GM21390 (cell line): ENCODE results near the gene TMEM120B.
A peak's percentile ranks its signal among the peaks of the same experiment; 100 is the strongest.
"Not testable (repeated sequence)": the region's sequence is repeated elsewhere in the genome, so short reads cannot be mapped to it uniquely, and the experiment has no call there.

ENCODE experiments used
- ATAC-seq: cut with Tn5 transposase; IDR thresholded peaks from one replicate; pipeline ENCODE4 v1.9.1; 2021; ENCODE audit not compliant: unreplicated experiment

TMEM120B gene

GRCh38 chr12:121709064-121709424 is 3.5 kb upstream of the TMEM120B start:
- ATAC-seq: not testable (repeated sequence)

- ATAC-seq: no peak
Observed at GRCh38 chr12:121709478-121709961, 3.0 kb upstream of the TMEM120B start.

- no peak for ATAC-seq
Observed at GRCh38 chr12:121711361-121712189, 977 bp upstream of the TMEM120B start.

GRCh38 chr12:121712190-121712460 is 427 bp upstream of the TMEM120B start:
- ATAC-seq: peak; percentile 39

- peak; percentile 2 for ATAC-seq
Observed at GRCh38 chr12:121713257-121713777, 765 bp downstream of the TMEM120B start.

GRCh38 chr12:121713793-121714192 is 1.2 kb downstream of the TMEM120B start:
- ATAC-seq: no peak

- ATAC-seq: not testable (repeated sequence)
Observed at GRCh38 chr12:121715055-121715454, 2.5 kb downstream of the TMEM120B start.

- no peak for ATAC-seq
Observed at GRCh38 chr12:121715862-121716435, 3.4 kb downstream of the TMEM120B start.

GRCh38 chr12:121717041-121717699 is 4.6 kb downstream of the TMEM120B start:
- ATAC-seq: no peak

- ATAC-seq: no peak
Observed at GRCh38 chr12:121718653-121719239, 6.2 kb downstream of the TMEM120B start.

GRCh38 chr12:121719926-121720414 is 7.4 kb downstream of the TMEM120B start:
- no peak for ATAC-seq

- no peak for ATAC-seq
Observed at GRCh38 chr12:121720762-121721161, 8.2 kb downstream of the TMEM120B start.

GRCh38 chr12:121722511-121722910 is 10.0 kb downstream of the TMEM120B start:
- ATAC-seq: no peak

- ATAC-seq: no peak
Observed at GRCh38 chr12:121723200-121723599, 10.6 kb downstream of the TMEM120B start.

GRCh38 chr12:121724925-121725324 is 12.4 kb downstream of the TMEM120B start:
- no peak for ATAC-seq

GRCh38 chr12:121725423-121725822 is 12.9 kb downstream of the TMEM120B start:
- no peak for ATAC-seq

- ATAC-seq: no peak
Observed at GRCh38 chr12:121729021-121729420, 16.5 kb downstream of the TMEM120B start.

GRCh38 chr12:121731473-121731872 is 18.9 kb downstream of the TMEM120B start:
- ATAC-seq: no peak

GRCh38 chr12:121733849-121734248 is 21.3 kb downstream of the TMEM120B start:
- no peak for ATAC-seq

- no peak for ATAC-seq
Observed at GRCh38 chr12:121738340-121738858, 25.8 kb downstream of the TMEM120B start.

GRCh38 chr12:121740847-121741246 is 28.3 kb downstream of the TMEM120B start:
- ATAC-seq: no peak
